ENCODE data around the gene PROCA1.

DNA sequence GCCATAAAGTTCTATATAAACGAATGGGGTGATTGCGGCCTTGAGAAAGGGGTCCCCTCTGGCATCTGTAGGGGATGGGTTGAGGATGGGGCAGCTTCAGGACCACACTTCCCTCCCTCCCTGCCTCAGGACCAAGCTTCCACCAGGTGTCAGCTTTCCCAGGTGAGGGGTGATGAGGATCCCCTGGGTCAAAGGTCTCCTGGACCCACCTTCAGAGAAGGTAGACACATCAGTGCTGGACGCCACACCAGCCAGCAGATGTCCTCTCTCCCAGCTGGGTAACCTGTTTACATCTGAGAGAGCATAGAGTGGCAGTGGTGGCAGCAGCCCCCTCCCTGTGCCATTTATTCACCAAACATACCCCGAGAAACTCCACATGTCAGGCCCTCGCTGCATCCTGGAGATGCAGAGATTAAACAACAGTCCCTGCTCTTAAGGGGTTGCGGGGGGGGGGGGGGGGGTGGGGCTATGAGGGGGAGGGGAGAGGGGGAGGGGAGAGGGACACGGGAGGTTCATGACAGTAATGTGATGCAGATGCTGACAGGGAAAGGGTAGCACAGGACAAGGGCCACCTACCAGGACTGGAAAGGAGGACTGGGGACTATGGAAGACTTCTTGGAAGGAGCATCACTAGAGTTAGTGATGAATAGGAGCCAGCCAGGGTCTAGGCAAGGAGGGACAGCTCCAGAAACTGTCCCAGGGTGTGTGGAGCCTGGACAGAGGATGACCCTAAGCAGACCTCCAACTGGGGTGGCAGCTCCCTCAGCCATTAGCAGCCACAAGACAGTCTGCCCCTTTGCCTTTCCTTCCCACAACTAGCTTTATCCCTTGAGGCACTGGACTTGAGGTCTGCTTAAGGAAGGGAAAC, 5.0 kb downstream of the PROCA1 start:
- TF ChIP-seq CTCF (IDR thresholded peaks at IDR 0.05; ENCODE audit: low read depth, low read length) (no peak), EZH2phosphoT487 (IDR thresholded peaks at IDR 0.05; ENCODE audit: low read depth) (no peak)

All from OCI-LY3 (cell line).